Keratinocyte (primary cell): ENCODE results near the gene CNGA2. TPM values are rescaled to one million over a fixed set of nuclear protein-coding genes. Genes with fewer than 3 reads are reported as not detected.

Experiments
- DNase-seq: peaks from one replicate; pipeline ENCODE4 v3.0.0-alpha.2; 2011; ENCODE audit warnings: low read depth, missing footprints, low spot score
- FAIRE-seq: peaks from 2 replicates; lab custom pipeline; 2011; peaks lifted over from hg19 to GRCh38; lab: Jason Lieb, UNC
- H2AFZ ChIP-seq: 2 replicates; pipeline ENCODE4 v1.6.0; 2012; ENCODE audit warnings: low read length, control low read depth, inconsistent platforms; ENCODE audit not compliant: control insufficient read depth
- H3K27ac ChIP-seq: 2 replicates; pipeline ENCODE4 v1.5.1; 2011; ENCODE audit warnings: low read length; ENCODE audit not compliant: control insufficient read depth, insufficient read depth
- H3K27me3 ChIP-seq: 3 replicates; pipeline ENCODE4 v1.6.0; 2011; ENCODE audit warnings: low read length; ENCODE audit not compliant: control insufficient read depth, insufficient read depth; ENCODE audit errors: extremely low read depth
- H3K36me3 ChIP-seq, 2 experiments: 2 replicates in 1 of 2; 3 replicates in 1 of 2; pipeline ENCODE4 v1.5.1; 2011; ENCODE audit warnings: low read length in 2 of 2, mild to moderate bottlenecking in 1 of 2; ENCODE audit not compliant: control insufficient read depth in 2 of 2, insufficient read depth in 2 of 2; ENCODE audit errors: extremely low read depth in 1 of 2
- H3K4me1 ChIP-seq: 3 replicates; pipeline ENCODE4 v1.5.1; 2011; ENCODE audit warnings: low read length; ENCODE audit not compliant: control insufficient read depth, insufficient read depth; ENCODE audit errors: extremely low read depth
- H3K4me2 ChIP-seq: 3 replicates; pipeline ENCODE4 v1.6.0; 2011; ENCODE audit warnings: low read depth, low read length; ENCODE audit not compliant: control insufficient read depth, insufficient read depth; ENCODE audit errors: extremely low read depth
- H3K4me3 ChIP-seq, 3 experiments: fragments of 200-600 bp in 1 of 3; sonication (generic) in 1 of 3; 2 replicates in 2 of 3; 3 replicates in 1 of 3; pipeline ENCODE4 v1.5.1; 2011 to 2016; ENCODE audit warnings: low read length in 3 of 3, mild to moderate bottlenecking in 3 of 3, control low read depth in 2 of 3, inconsistent platforms in 1 of 3, low read depth in 1 of 3, mixed read lengths in 1 of 3, mixed run types in 1 of 3, moderate library complexity in 1 of 3; ENCODE audit not compliant: control insufficient read depth in 2 of 3, insufficient read depth in 2 of 3; ENCODE audit errors: extremely low read depth in 1 of 3
- H3K79me2 ChIP-seq: 2 replicates; pipeline ENCODE4 v1.6.0; 2012; ENCODE audit warnings: low read length; ENCODE audit not compliant: control insufficient read depth, insufficient read depth
- H3K9ac ChIP-seq: 3 replicates; pipeline ENCODE4 v1.6.0; 2011; ENCODE audit warnings: low read length; ENCODE audit not compliant: control insufficient read depth, insufficient read depth; ENCODE audit errors: extremely low read depth
- H3K9me1 ChIP-seq: 3 replicates; pipeline ENCODE4 v1.6.0; 2011; ENCODE audit warnings: low read length; ENCODE audit not compliant: control insufficient read depth, insufficient read depth; ENCODE audit errors: extremely low read depth
- H3K9me3 ChIP-seq: 2 replicates; pipeline ENCODE4 v1.5.1; 2012; ENCODE audit warnings: low read depth, low read length; ENCODE audit not compliant: control insufficient read depth
- H4K20me1 ChIP-seq: 3 replicates; pipeline ENCODE4 v1.6.0; 2011; ENCODE audit warnings: low read length; ENCODE audit not compliant: control insufficient read depth, insufficient read depth; ENCODE audit errors: extremely low read depth
- EZH2 ChIP-seq: IDR thresholded peaks from one replicate; pipeline ENCODE4 v1.6.1; 2012; ENCODE audit warnings: inconsistent platforms, mild to moderate bottlenecking, low read length, moderate library complexity
- dilution Hi-C: fragments of 300-500 bp; cut with MboI; formaldehyde crosslinking; loops from one replicate; pipeline ENCODE4 v1.7.0; 2020; ENCODE audit warnings: low sequenced_read_pairs; ENCODE audit not compliant: extremely low pct_ligation_motif_present
- polyA plus RNA-seq, 5 experiments: library from polyadenylated mRNA; depleted of rRNA in 3 of 5; stranded (reverse) in 3 of 5; stranded (forward) in 1 of 5; unstranded in 1 of 5; fragments of >200 nt; gene quantifications; 1 replicate in 1 of 5; 2 replicates in 3 of 5; 3 replicates in 1 of 5; pipeline versions ENCODE4 v1.2.1 to v1.2.3, GENCODE V29; 2011 to 2012; ENCODE audit warnings: missing spikeins in 2 of 5, low read depth in 1 of 5, low replicate concordance in 1 of 5
- TF ChIP-seq, protein P1 (sequence below), 3 experiments: IDR thresholded peaks in 1 of 3; conservative IDR thresholded peaks in 1 of 3; optimal IDR thresholded peaks in 1 of 3; 2 replicates in 2 of 3; 3 replicates in 1 of 3; pipeline versions ENCODE3 to v1.5.1; 2011; ENCODE audit warnings: low read length in 3 of 3, mild to moderate bottlenecking in 3 of 3, moderate library complexity in 2 of 3, control low read depth in 1 of 3, inconsistent platforms in 1 of 3; ENCODE audit not compliant: insufficient read depth in 2 of 3; ENCODE audit errors: extremely low read depth in 1 of 3

The CNGA2 gene
- polyA plus RNA-seq, 1 donor (not counting 4 experiments of a cell fraction or from before 2014, with no cell fraction given) = not detected

DNA sequence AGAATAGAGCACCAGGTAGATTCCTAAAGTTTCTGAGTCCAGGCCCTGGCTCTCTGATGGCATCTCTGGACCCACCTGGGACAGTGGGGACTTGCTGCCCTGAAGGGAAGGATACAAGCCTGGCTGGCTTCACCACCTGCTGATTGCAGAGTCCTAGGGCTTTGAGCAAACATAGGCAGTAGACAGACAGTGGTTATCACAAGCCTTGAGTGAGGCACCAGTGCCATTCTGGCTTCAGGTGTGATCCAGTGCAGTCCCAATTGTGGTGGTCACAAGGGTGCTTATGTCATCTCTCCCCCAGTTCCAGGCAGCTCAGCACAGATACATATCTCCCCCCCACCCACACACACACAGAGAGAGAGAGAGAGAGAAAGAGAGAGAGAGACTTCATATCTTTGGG lies 45.9 kb upstream of the CNGA2 start:
- Histone ChIP-seq H3K4me2 (no peak overlapping the region), H3K9me1 (no peaks in the 10 kb centered on the region), H3K36me3 (no peaks in the 10 kb centered on the region), H3K4me3 (no peak overlapping the region), H3K27ac (no peak overlapping the region), H3K9me3 (no peaks in the 10 kb centered on the region), H3K79me2 (no peaks in the 10 kb centered on the region), H2AFZ (no peak overlapping the region), H3K27me3 (no peaks in the 10 kb centered on the region), H3K9ac (no peak overlapping the region), H4K20me1 (no peaks in the 10 kb centered on the region), H3K4me1 (no peaks in the 10 kb centered on the region)
- DNase-seq (no peak), FAIRE-seq (no peak)
- TF ChIP-seq, protein P1, sequence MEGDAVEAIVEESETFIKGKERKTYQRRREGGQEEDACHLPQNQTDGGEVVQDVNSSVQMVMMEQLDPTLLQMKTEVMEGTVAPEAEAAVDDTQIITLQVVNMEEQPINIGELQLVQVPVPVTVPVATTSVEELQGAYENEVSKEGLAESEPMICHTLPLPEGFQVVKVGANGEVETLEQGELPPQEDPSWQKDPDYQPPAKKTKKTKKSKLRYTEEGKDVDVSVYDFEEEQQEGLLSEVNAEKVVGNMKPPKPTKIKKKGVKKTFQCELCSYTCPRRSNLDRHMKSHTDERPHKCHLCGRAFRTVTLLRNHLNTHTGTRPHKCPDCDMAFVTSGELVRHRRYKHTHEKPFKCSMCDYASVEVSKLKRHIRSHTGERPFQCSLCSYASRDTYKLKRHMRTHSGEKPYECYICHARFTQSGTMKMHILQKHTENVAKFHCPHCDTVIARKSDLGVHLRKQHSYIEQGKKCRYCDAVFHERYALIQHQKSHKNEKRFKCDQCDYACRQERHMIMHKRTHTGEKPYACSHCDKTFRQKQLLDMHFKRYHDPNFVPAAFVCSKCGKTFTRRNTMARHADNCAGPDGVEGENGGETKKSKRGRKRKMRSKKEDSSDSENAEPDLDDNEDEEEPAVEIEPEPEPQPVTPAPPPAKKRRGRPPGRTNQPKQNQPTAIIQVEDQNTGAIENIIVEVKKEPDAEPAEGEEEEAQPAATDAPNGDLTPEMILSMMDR (optimal IDR thresholded peaks at IDR 0.05 in 1 of 3, IDR thresholded peaks at IDR 0.05 in 1 of 3, conservative IDR thresholded peaks at IDR 0.05 in 1 of 3; ENCODE audit: extremely low read depth in 1 of 3, insufficient read depth in 2 of 3, low read length in 3 of 3) = no peak
- TF ChIP-seq EZH2 = no peak
- dilution Hi-C loops = no loop called here

DNA sequence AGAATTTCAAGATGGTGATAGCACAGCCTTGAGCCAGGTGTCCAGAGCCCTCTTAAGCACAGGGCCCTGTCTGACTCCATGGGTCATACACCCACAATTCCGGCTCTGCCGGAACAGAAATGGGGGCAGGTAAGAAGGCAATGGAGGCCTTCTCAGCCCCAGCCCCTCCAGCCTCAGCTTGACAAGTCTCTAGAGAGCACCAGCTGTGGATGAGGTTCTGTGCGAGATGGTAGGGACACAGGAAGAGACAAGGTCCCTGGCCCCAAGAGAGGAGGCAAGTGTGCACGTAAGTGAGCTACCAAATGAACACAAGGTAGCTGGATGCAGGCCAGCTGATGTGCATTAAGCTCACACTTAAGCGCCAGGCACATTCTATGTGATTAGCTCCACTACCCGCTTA lies 41.7 kb upstream of the CNGA2 start:
- Histone ChIP-seq H3K9me1 (no peaks in the 10 kb centered on the region), H3K36me3 (no peaks in the 10 kb centered on the region), H3K4me1 (no peaks in the 10 kb centered on the region), H3K79me2 (no peaks in the 10 kb centered on the region), H3K4me3 (no peak overlapping the region), H3K9me3 (no peaks in the 10 kb centered on the region), H2AFZ (no peak overlapping the region), H4K20me1 (no peaks in the 10 kb centered on the region), H3K4me2 (no peak overlapping the region), H3K27me3 (peaks cover 7% of the 10 kb centered on the region), H3K27ac (no peak overlapping the region), H3K9ac (no peak overlapping the region)
- FAIRE-seq (no peak), DNase-seq (no peak)
- dilution Hi-C loops = no loop called here
- TF ChIP-seq, protein P1 (optimal IDR thresholded peaks at IDR 0.05 in 1 of 3, IDR thresholded peaks at IDR 0.05 in 1 of 3, conservative IDR thresholded peaks at IDR 0.05 in 1 of 3; ENCODE audit: extremely low read depth in 1 of 3, insufficient read depth in 2 of 3, low read length in 3 of 3) = no peak
- no peak for TF ChIP-seq EZH2
